Tibial artery (tissue), 4 donors: Measurements from ENCODE around the gene ARL3.
"Not testable (repeated sequence)": the region's sequence is repeated elsewhere in the genome, so short reads cannot be mapped to it uniquely, and the experiment has no call there.

Experiments used
- DNase-seq, 2 donors: peaks; one replicate each; pipeline ENCODE4 v3.0.0-alpha.2; 2019
- H3K27ac ChIP-seq, 2 donors: fragments of 200-600 bp; sonication (generic) in 1 of 2; 1 replicate in 1 of 2; 2 replicates in 1 of 2; pipeline ENCODE4 v1.5.1; 2018 to 2019; ENCODE audit warnings: mild to moderate bottlenecking in 1 of 2
- H3K27me3 ChIP-seq, 2 donors: fragments of 200-600 bp; sonication (generic) in 1 of 2; one replicate each; pipeline versions ENCODE4 v1.5.1 to v1.6.0; 2016 to 2019
- H3K36me3 ChIP-seq, 3 donors: fragments of 200-600 bp; sonication (generic) in 2 of 3; one replicate each; pipeline ENCODE4 v1.5.1; 2016 to 2019; ENCODE audit warnings: mild to moderate bottlenecking in 2 of 3
- H3K4me1 ChIP-seq, 4 donors: fragments of 200-600 bp; sonication (generic) in 2 of 4; 1 replicate in 3 of 4; 2 replicates in 1 of 4; pipeline ENCODE4 v1.5.1; 2016 to 2019
- H3K4me3 ChIP-seq, 2 donors: fragments of 200-600 bp; sonication (generic) in 1 of 2; 1 replicate in 1 of 2; 2 replicates in 1 of 2; pipeline ENCODE4 v1.5.1; 2018 to 2019; ENCODE audit warnings: mild to moderate bottlenecking in 2 of 2
- H3K9me3 ChIP-seq, 3 donors: fragments of 200-600 bp; sonication (generic) in 1 of 3; one replicate each; pipeline ENCODE4 v1.5.1; 2016 to 2019
- intact Hi-C: fragments of 100-400 bp; cut with DNase I; formaldehyde crosslinking; loops from one replicate; pipeline ENCODE4 v1.15.0; 2023; ENCODE audit warnings: low total_unique reads
- TF ChIP-seq, protein P1 (sequence below), 2 experiments: fragments of 200-600 bp in 1 of 2; fragments of 450-650 bp in 1 of 2; IDR thresholded peaks; one replicate each; pipeline ENCODE4 v1.5.1; 2017 to 2019; ENCODE audit warnings: antibody characterized with exemption in 2 of 2, mild to moderate bottlenecking in 1 of 2, moderate library complexity in 1 of 2

Gene ARL3

DNA sequence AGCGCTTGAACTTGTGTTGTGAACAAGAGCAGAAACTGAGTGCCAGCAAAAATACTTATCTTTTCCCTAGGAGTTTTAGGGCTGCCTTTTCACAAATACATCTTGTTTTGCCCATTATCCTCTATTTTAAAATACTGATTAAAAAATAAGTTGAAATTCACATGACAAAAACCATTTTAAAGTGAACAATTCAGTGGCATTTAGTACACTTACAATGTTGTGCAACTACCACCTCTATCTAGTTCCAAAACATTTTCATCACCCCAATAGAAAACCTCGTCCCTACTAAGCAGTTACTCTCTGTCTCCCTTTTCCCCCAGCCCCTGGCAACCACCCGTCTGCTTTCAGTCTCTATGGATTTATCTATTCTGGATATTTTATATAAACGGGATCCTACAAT, 31.0 kb upstream of the ARL3 start:
- Histone ChIP-seq H3K9me3 (no peaks in the 10 kb centered on the region), H3K27me3 (no peaks in the 10 kb centered on the region), H3K4me3 (peak overlapping the region; percentile 82 to 86), H3K4me1 (peaks cover 0 to 54% (median 9%) of the 10 kb centered on the region in 4 donors), H3K27ac (peak overlapping the region; percentile 94 to 96), H3K36me3 (no peaks in the 10 kb centered on the region)
- TF ChIP-seq, protein P1, sequence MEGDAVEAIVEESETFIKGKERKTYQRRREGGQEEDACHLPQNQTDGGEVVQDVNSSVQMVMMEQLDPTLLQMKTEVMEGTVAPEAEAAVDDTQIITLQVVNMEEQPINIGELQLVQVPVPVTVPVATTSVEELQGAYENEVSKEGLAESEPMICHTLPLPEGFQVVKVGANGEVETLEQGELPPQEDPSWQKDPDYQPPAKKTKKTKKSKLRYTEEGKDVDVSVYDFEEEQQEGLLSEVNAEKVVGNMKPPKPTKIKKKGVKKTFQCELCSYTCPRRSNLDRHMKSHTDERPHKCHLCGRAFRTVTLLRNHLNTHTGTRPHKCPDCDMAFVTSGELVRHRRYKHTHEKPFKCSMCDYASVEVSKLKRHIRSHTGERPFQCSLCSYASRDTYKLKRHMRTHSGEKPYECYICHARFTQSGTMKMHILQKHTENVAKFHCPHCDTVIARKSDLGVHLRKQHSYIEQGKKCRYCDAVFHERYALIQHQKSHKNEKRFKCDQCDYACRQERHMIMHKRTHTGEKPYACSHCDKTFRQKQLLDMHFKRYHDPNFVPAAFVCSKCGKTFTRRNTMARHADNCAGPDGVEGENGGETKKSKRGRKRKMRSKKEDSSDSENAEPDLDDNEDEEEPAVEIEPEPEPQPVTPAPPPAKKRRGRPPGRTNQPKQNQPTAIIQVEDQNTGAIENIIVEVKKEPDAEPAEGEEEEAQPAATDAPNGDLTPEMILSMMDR (IDR thresholded peaks at IDR 0.05): no peak
- intact Hi-C loops: no loop called here
- no peak for DNase-seq

DNA sequence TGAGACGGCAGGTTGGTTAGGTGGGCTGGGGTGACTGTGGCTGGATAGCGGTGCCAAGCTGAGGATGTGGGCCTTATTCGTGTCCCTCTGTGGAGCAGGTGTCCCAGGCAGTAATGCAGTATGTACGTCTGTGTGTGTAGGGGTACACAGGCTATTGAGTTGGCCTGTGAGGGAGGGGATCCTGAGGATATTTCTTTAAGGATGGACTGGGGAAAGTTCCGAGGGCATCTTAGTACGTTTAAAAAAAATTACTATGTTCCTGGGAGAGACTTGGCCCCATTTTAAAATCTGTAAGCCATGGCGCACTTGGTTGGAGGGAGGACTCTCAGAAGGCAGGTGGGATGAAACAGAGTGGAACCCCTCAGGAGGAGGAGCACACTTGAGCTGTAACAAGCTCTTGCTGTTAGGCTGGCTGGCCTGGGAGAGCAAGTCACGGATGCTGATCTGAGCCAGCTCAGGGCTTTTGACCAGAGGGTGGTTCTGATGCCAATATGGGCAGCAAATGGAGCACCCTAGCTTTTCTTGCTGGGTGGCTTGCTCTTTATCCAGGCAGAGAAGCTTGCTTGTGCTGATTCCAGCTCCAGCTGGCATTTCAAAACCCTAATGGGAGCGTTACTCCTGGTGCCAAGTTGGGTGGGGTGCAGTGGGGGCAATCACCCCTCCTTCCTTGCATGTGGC, 30.3 kb upstream of the ARL3 start:
- intact Hi-C loops: loop anchor here (5.0 kb wide), 2 partner anchors 33 to 73 kb away; no protein-coding TSS in a partner anchor
- H3K4me3 ChIP-seq: peak overlapping the region; percentile 82 to 86
- TF ChIP-seq, protein P1 (IDR thresholded peaks at IDR 0.05): no peak

DNA sequence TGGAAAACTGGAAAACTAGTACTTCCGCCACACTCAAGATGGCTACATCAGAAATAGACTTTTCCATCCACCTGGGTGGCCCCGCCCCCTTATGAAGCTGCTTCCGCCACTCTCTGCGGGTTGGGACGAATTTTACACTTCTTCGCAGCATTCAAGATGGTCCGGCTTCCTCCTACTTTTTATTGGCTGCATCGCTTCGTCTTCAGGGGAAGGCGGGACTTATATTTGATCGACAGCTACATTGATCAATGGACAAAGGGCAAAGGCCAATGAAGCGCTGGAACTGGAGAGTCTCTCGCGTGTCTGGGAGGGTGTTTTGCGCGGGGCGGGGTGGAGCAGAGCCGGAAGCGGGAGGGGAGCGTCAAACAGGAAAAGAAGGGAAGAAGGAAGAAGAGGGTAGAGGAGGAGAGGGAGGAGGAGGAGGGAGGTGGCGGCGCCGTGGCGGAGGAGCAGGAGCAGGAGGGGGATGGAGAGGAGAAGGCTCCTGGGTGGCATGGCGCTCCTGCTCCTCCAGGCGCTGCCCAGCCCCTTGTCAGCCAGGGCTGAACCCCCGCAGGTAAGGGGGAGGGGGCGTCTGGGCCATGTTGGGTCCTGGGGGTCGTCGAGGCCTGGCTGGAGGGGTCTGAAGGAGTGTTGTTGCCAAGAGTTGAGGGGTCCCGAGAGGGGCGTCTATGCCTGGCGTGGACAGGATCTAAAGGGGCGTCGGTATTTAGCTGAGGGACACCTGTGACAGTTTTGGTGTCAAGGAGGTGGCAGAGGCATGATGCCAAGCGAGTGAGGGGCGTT, 29.6 kb upstream of the ARL3 start, which contains the start of gene WBP1L:
TSS of gene WBP1L (plus strand) at position 361 of the 786 bp plus-strand sequence. CDS start at position 467, 106 bp downstream.
- DNase-seq: peak; percentile 98 to 99
- peaks cover 0 to 49% (median 9%) of the 10 kb centered on the region in 4 donors for H3K4me1 ChIP-seq
- no peaks in the 10 kb centered on the region for H3K9me3 ChIP-seq
- H3K27me3 ChIP-seq: no peaks in the 10 kb centered on the region
- TF ChIP-seq, protein P1 (IDR thresholded peaks at IDR 0.05): peak in 1 of 2 experiments; percentile 4
- peak within 1 kb of the TSS; percentile 82 to 86 for H3K4me3 ChIP-seq
- H3K27ac ChIP-seq: peak within 1 kb of the TSS; percentile 94 to 96
- intact Hi-C loops: loop anchor here (5.0 kb wide), 2 partner anchors 34 to 74 kb away; no protein-coding TSS in a partner anchor
- H3K36me3 ChIP-seq: no peaks in the 10 kb centered on the region

More for the DNA sequence above, 30.3 kb upstream of the ARL3 start:
- H3K27ac ChIP-seq: peak overlapping the region; percentile 94 to 96
- no peaks in the 10 kb centered on the region for H3K36me3 ChIP-seq
- H3K27me3 ChIP-seq: no peaks in the 10 kb centered on the region
- DNase-seq: peak; percentile 38 to 79
- H3K4me1 ChIP-seq: peaks cover 0 to 54% (median 9%) of the 10 kb centered on the region in 4 donors
- H3K9me3 ChIP-seq: no peaks in the 10 kb centered on the region

DNA sequence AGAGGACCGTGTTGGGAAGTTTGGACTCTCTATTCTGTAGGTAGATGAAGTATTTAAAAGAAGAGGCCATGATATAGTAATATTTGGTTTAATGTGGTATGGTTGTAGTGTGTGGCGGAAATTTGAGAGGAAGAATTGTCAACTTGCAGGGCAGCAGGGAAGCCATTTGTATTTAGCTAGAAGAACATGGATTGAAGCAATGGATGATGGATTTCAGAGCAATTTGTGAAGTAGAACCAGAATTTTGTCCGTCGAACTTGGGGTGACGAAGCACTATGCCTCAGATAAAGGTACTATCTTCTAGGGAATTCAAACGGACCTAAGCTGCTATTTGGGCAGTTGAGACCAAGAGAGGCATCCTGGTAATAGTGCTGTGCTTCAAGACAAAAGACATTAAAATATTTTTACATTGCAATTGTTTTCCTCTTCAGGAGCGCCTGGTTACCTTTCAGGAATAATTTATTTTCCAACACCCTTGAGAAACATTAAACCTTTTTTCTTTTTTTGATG, 28.9 kb upstream of the ARL3 start:
- DNase-seq: no peak
- Histone ChIP-seq H3K27me3 (no peaks in the 10 kb centered on the region), H3K4me3 (peak overlapping the region; percentile 16 to 30), H3K36me3 (peaks cover 0 to under 1% (median 0%) of the 10 kb centered on the region in 3 donors), H3K27ac (peak overlapping the region in 1 of 2 donors; percentile 50), H3K9me3 (no peaks in the 10 kb centered on the region), H3K4me1 (peaks cover 0 to 43% (median 9%) of the 10 kb centered on the region in 4 donors)
- TF ChIP-seq, protein P1 (IDR thresholded peaks at IDR 0.05): no peak
- intact Hi-C loops: loop anchor here (5.0 kb wide), 2 partner anchors 34 to 74 kb away; no protein-coding TSS in a partner anchor

DNA sequence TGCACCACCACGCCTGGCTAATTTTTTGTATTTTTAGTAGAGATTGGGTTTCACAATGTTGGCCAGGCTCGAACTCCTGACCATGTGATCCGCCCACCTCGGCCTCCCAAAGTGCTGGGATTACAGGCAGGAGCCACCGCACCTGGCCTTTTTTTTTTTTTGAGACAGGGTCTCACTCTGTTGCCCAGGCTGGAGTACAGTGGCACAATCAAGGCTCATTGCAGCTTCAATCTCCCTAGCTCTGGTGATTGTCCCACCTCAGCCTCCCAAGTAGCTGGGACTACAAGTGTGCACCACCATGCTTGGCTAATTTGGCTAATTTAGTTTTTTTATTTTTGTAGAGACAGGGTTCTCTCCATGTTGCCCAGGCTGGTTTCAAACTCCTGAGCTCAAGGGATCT, 28.1 kb upstream of the ARL3 start:
- H3K4me1 ChIP-seq: peaks cover 0 to 36% (median 9%) of the 10 kb centered on the region in 4 donors
- H3K27me3 ChIP-seq, H3K9me3 ChIP-seq, H3K4me3 ChIP-seq, H3K27ac ChIP-seq, H3K36me3 ChIP-seq: not testable (repeated sequence)
- intact Hi-C loops: loop anchor here (5.0 kb wide), 2 partner anchors 35 to 75 kb away; no protein-coding TSS in a partner anchor
- DNase-seq: peak in 1 of 2 donors; percentile 28
